ENCODE measurements around the gene KRTAP4-6.
"Not testable (repeated sequence)": the region's sequence is repeated elsewhere in the genome, so short reads cannot be mapped to it uniquely, and the experiment has no call there.

Gene KRTAP4-6

DNA sequence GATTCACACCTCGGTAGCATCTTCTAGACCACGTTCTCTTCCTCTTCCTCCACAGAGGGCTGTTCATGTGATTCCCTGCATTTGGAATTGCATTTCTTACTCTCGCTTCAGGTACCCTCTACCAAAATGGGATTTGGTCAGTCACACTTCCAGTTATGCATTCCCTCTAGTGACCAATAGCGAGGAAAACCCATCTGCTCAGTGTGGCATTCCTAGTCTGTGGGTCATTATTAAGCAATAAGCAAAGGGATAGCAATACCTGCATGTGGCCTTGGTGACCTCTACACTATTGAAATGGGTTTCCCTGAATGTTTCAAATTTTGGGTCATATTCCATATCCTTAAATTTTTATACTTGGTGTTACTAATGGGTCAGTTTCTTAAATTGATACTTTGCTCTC, 9.7 kb upstream of the KRTAP4-6 start:
- no peak for TF ChIP-seq EZH2 (optimal IDR thresholded peaks at IDR 0.05; ENCODE audit: low read depth, low read length)
- TF ChIP-seq EZH2phosphoT487 (IDR thresholded peaks at IDR 0.05; ENCODE audit: low read length), result no peak
- TF ChIP-seq, protein P1, sequence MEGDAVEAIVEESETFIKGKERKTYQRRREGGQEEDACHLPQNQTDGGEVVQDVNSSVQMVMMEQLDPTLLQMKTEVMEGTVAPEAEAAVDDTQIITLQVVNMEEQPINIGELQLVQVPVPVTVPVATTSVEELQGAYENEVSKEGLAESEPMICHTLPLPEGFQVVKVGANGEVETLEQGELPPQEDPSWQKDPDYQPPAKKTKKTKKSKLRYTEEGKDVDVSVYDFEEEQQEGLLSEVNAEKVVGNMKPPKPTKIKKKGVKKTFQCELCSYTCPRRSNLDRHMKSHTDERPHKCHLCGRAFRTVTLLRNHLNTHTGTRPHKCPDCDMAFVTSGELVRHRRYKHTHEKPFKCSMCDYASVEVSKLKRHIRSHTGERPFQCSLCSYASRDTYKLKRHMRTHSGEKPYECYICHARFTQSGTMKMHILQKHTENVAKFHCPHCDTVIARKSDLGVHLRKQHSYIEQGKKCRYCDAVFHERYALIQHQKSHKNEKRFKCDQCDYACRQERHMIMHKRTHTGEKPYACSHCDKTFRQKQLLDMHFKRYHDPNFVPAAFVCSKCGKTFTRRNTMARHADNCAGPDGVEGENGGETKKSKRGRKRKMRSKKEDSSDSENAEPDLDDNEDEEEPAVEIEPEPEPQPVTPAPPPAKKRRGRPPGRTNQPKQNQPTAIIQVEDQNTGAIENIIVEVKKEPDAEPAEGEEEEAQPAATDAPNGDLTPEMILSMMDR (IDR thresholded peaks at IDR 0.05; ENCODE audit: low read length), result no peak
- Histone ChIP-seq H3K4me2 (ENCODE audit: low read depth, low read length) (no peak overlapping the region), H3K27ac (ENCODE audit: low read length) (no peak overlapping the region), H3K27me3 (replicated peaks; ENCODE audit: insufficient read depth, low read length) (no peaks in the 10 kb centered on the region), H3K9me3 (replicated peaks; ENCODE audit: insufficient read depth, low read length) (no peaks in the 10 kb centered on the region), H3K79me2 (ENCODE audit: low read length) (no peaks in the 10 kb centered on the region), H3K4me1 (ENCODE audit: low read length) (no peaks in the 10 kb centered on the region), H3K36me3 (replicated peaks; ENCODE audit: insufficient read depth, low read length) (no peaks in the 10 kb centered on the region), H3K4me3 (ENCODE audit: low read length) (no peak overlapping the region), H4K20me1 (ENCODE audit: insufficient read depth, low read length) (no peaks in the 10 kb centered on the region), H3K9ac (ENCODE audit: low read length) (no peak overlapping the region), H3F3A (ENCODE audit: insufficient read depth, low read length) (no peaks in the 10 kb centered on the region), H3K9me2 (replicated peaks; ENCODE audit: insufficient read depth, low read length) (no peaks in the 10 kb centered on the region), H2AFZ (ENCODE audit: low read length) (no peak overlapping the region)
- no peak for DNase-seq

DNA sequence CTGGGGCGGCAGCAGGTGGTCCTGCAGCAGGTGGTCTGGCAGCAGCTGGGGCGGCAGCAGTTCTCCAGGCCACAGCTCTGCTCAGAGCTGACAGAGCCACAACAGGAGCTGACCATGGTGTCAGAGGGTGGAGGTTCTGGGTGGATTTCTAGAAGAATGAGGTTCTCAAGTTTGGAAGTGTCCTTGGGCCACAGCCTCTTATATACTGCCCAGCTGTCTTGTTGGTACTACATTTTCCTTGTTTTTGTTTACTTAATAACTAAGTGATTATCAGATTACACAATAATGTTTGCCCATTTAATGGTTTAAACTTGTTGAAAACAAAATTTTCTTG, 9.3 kb upstream of the KRTAP4-6 start, which contains the start of gene KRTAP4-5:
TSS of gene KRTAP4-5 (minus strand) at position 174 of the 334 bp plus-strand sequence. CDS start at position 116, 58 bp downstream.
- Histone ChIP-seq H3K4me2 (ENCODE audit: low read depth, low read length) (no peak within 1 kb of the TSS), H3K9ac (ENCODE audit: low read length) (no peak within 1 kb of the TSS), H3F3A (ENCODE audit: insufficient read depth, low read length) (no peaks in the 10 kb centered on the region), H3K79me2 (ENCODE audit: low read length) (no peaks in the 10 kb centered on the region), H3K4me3 (ENCODE audit: low read length) (no peak within 1 kb of the TSS), H4K20me1 (ENCODE audit: insufficient read depth, low read length) (no peaks in the 10 kb centered on the region), H2AFZ (ENCODE audit: low read length) (no peak within 1 kb of the TSS), H3K27ac (ENCODE audit: low read length) (no peak within 1 kb of the TSS), H3K36me3 (replicated peaks; ENCODE audit: insufficient read depth, low read length) (no peaks in the 10 kb centered on the region), H3K9me3 (replicated peaks; ENCODE audit: insufficient read depth, low read length) (no peaks in the 10 kb centered on the region), H3K27me3 (replicated peaks; ENCODE audit: insufficient read depth, low read length) (no peaks in the 10 kb centered on the region), H3K9me2 (replicated peaks; ENCODE audit: insufficient read depth, low read length) (no peaks in the 10 kb centered on the region), H3K4me1 (ENCODE audit: low read length) (no peaks in the 10 kb centered on the region)
- no peak for DNase-seq
- TF ChIP-seq EZH2 (optimal IDR thresholded peaks at IDR 0.05; ENCODE audit: low read depth, low read length) (no peak), EZH2phosphoT487 (IDR thresholded peaks at IDR 0.05; ENCODE audit: low read length) (no peak)
- TF ChIP-seq, protein P1 (IDR thresholded peaks at IDR 0.05; ENCODE audit: low read length), result no peak

DNA sequence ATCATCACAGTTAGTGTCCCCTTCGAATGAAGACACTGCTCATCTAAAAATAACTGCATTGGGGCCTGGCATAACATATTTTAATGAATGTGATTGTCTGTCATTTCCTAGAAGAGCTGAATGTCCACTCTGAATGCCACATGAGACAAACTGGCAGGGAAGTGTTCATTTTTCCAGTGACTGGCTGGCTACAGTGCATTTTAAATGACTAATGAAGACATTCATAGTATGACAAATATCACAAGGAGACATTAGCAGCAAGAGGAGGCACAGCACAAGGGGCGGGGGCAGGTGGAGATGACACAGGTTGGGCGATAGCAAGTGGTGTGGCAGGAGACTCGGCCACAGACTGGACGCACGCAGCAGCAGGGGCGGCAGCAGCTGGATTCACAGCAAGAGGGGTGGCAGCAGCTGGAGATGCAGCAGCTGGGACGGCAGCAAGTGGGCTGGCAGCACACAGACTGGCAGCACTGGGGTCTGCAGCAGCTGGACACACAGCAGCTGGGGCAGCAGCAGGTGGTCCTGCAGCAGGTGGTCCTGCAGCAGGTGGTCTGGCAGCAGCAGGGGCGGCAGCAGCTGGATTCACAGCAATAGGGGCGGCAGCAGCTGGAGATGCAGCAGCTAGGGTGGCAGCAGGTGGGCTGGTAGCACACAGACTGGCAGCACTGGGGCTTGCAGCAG, 8.8 kb upstream of the KRTAP4-6 start:
- H3K4me3 ChIP-seq (ENCODE audit: low read length); H3K4me2 ChIP-seq (ENCODE audit: low read depth, low read length); H3K9ac ChIP-seq (ENCODE audit: low read length); DNase-seq; H3K79me2 ChIP-seq (ENCODE audit: low read length); H3F3A ChIP-seq (ENCODE audit: insufficient read depth, low read length); H3K27ac ChIP-seq (ENCODE audit: low read length); H3K9me3 ChIP-seq (replicated peaks; ENCODE audit: insufficient read depth, low read length); H3K36me3 ChIP-seq (replicated peaks; ENCODE audit: insufficient read depth, low read length); H3K9me2 ChIP-seq (replicated peaks; ENCODE audit: insufficient read depth, low read length); H2AFZ ChIP-seq (ENCODE audit: low read length); H3K27me3 ChIP-seq (replicated peaks; ENCODE audit: insufficient read depth, low read length); H3K4me1 ChIP-seq (ENCODE audit: low read length); H4K20me1 ChIP-seq (ENCODE audit: insufficient read depth, low read length): not testable (repeated sequence)

DNA sequence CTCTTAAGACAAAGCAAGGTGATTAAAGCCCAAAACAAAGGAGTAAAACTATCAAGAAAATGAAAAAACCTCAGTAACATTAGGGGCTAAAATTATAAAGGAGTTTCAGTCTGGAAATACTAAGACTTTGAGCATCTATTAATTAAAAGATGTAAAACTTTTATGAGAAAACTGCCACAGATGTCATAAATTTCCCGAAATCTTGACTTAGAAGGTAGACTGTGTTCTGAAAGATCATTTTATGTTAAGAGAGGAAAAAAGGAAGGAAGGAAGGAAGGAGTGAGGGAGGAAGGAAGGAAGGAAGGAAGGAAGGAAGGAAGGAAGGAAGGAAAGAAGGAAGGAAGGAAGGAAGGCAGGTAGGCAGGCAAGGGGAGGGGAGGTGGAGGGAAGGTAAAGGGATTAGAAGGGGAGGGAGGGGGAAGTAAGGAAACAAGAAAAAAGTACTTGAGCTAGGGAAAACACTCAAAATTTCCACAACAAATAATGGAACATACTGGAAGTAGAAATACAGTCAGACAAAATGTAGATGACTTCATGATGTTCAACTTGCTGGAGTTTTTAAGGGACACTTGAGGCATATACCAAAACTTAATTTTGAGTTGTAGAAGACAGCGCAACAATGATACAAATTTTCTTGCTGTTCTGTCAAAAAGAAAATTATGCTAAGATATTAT, 7.3 kb upstream of the KRTAP4-6 start:
- DNase-seq, result no peak
- H3K4me3 ChIP-seq (ENCODE audit: low read length), result no peak overlapping the region
- no peaks in the 10 kb centered on the region for H3K4me1 ChIP-seq (ENCODE audit: low read length)
- no peaks in the 10 kb centered on the region for H3K9me2 ChIP-seq (replicated peaks; ENCODE audit: insufficient read depth, low read length)
- H2AFZ ChIP-seq (ENCODE audit: low read length), result no peak overlapping the region
- no peaks in the 10 kb centered on the region for H3K27me3 ChIP-seq (replicated peaks; ENCODE audit: insufficient read depth, low read length)
- no peak overlapping the region for H3K9ac ChIP-seq (ENCODE audit: low read length)
- H3K4me2 ChIP-seq (ENCODE audit: low read depth, low read length), result no peak overlapping the region
- no peaks in the 10 kb centered on the region for H3K36me3 ChIP-seq (replicated peaks; ENCODE audit: insufficient read depth, low read length)
- TF ChIP-seq EZH2 (optimal IDR thresholded peaks at IDR 0.05; ENCODE audit: low read depth, low read length), result no peak
- TF ChIP-seq EZH2phosphoT487 (IDR thresholded peaks at IDR 0.05; ENCODE audit: low read length), result no peak
- TF ChIP-seq, protein P1 (IDR thresholded peaks at IDR 0.05; ENCODE audit: low read length), result no peak
- no peaks in the 10 kb centered on the region for H3K9me3 ChIP-seq (replicated peaks; ENCODE audit: insufficient read depth, low read length)
- H3K27ac ChIP-seq (ENCODE audit: low read length), result no peak overlapping the region
- H3K79me2 ChIP-seq (ENCODE audit: low read length), result no peaks in the 10 kb centered on the region
- no peaks in the 10 kb centered on the region for H4K20me1 ChIP-seq (ENCODE audit: insufficient read depth, low read length)
- no peaks in the 10 kb centered on the region for H3F3A ChIP-seq (ENCODE audit: insufficient read depth, low read length)

Data from MM.1S (cell line).